Hematopoietic multipotent progenitor cell treated with erythropoietin and hydrocortisone succinate and interleukin-3 and kit ligand, for 6 days (in vitro differentiated cells): ENCODE results near the gene UBE2L5.

Source experiments
- DNase-seq: peaks from one replicate; pipeline ENCODE4 v3.0.0-alpha.2; 2015

UBE2L5 gene

GRCh38 chr13:30422054-30422839 is at the start of gene UBE2L5:
Gene UBE2L5 (plus strand): TSS chr13:30422493. CDS start chr13:30427991, 5,498 bp downstream.
- peak; percentile 78 for DNase-seq

DNA sequence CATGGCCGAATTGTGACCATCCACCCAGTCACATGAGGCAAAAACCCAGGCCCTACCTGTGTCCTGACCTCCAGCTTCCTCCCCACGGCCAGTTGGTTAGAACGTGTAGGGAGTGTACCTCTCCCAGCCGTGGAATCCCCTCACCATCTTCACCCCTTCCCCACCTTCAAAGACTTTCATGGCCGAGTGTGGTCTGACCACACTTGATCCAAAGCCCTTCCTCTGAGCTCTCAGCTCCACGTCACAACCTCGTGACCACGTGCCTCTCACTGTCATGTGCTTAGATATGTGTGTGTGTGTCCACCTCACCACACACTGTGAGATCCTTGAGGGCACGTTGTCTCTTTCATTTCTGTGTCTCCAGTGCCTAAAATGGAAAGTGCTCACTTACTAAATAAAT is 48.6 kb upstream of the UBE2L5 start:
- DNase-seq, result no peak

DNA sequence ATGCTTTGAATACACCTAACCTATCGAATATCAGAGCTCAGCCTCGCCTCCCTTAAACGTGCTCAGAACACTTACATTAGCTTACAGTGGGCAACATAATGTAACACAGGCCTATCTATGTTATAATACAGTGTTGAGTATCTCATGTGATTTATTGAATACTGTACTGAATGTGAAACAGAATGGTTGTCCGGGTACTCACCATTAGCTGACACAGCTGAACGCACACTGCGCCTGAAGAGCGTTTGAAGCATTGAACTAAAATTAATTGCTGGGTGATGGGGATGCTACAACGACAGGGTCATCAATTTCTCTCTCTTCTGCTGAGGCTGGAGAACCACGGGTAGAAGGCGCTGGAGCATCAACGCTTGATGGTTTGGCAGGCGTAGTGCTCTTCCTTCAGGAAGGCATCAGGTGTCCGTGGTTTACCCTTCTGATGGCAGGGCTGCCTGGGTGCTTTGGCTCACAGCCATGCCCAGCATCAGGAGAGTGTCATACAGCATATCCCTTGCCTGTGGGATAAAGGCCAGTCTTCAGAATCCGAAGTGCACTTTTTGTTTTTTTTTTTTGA is 46.9 kb upstream of the UBE2L5 start:
- no peak for DNase-seq

DNA sequence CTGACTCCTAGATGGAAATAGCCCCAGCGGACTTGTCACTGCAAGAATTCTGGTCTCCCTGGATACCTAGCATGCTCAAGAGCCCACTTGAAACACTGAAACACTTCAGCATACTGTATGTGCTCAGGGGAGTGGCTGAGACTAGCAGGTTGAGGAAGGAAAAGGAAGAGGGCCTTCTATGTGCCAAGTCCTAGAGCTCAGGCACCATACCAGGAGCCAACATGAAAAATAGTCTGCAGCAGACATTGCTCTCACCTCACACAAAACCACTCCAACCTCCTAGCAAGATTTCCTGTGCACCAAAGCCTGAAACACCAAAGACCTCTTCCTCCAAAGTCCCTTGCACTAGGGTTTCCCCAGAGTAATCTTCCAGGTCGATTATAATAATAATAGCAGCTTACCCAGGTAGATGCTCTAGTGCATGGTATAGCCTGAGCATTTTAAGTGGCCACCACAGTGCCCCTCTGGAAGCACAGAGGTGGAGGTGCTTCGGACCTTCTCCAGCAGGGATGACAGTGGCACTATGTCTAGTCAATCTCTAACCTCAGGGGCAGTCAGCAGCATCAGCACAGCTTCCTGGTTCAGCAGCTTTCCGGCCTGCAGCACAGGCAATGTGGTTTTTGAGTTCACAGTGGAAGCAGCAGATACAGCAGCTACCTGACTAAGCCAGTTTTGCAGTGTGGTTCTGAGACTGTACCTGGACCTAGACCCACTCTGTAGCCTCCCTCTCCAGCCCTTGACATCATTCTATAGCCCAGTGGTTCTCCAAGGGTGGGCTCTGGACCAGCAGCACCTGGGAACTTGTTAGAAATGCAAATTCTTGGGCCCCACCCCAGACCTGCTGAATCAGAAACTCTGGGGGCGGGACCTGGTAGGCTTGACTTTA is 45.6 kb upstream of the UBE2L5 start:
- DNase-seq, result peak; percentile 60

DNA sequence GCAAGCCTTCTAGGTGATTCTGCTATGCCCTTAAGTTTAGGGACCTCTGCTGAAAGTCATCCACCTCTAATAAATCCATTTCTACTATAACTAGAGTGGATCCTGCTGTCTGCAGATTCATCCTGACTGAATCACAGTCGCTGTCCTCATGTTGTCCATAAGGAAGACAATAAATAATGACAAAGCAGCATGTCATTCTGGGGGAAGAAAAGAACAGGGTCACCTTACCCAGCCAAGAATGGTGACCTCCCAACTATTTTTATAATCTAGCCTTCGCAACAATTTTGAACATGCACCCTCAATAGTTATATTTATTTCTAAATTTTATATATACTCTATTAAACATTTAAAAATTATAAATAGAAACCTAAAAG is 45.0 kb upstream of the UBE2L5 start:
- no peak for DNase-seq

GRCh38 chr13:30378191-30378590 is 44.1 kb upstream of the UBE2L5 start:
- no peak for DNase-seq

- DNase-seq, result no peak
Measured at GRCh38 chr13:30381049-30381448, 41.2 kb upstream of the UBE2L5 start.

DNA sequence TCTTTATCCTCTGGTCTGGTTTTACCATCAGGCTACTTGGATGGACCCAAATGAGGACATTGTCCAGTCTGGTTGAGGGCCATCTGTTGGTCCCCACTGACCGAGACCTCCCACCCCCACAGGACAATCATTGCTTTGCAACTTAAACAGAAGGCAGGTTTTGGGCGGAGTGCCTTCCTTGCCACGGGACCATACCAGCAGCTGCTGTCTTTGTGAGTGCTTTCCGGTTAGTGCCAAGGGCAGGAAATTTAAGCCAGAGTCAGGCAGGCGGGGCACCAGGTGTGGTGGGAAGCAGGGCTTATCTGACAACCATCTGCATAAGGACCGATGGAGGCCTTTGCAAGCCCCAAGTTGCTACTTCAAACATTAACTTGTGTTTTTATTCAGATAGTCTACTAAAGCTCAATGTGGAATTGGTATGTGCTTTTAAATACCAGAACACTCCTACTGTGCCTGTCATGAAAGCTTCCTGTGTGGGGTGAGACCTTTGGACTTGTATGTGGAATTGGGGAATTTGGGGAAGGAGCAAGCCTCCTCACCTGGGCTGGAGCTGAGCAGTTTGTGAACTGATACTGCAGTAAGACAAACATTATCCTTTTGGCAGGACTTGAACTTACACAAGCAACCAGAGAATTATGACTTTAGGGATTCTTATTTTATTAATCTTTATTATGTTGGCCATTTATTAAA is 39.3 kb upstream of the UBE2L5 start:
- peak; percentile 38 for DNase-seq

- no peak for DNase-seq
Measured at GRCh38 chr13:30388406-30389283, 33.6 kb upstream of the UBE2L5 start.

- DNase-seq, result no peak
Measured at GRCh38 chr13:30391956-30392680, 30.2 kb upstream of the UBE2L5 start.

DNA sequence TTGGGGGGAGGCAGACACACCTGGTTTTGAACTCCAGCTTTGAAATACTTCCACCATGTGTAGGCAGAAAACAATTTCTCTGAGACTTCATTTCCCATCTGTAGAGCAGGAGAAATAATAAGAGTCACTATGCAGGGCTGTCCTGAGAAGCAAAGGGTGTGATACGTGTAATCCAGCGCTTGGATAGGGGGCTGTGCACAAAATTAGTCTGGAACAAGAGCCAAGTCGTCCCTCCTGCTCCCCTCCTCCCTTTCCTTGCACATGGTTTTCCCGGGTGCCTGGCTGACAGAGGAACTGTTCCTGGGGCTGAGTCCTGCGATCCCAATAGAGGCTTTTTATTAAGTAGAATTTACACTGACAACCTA is 29.6 kb upstream of the UBE2L5 start:
- DNase-seq, result no peak

DNA sequence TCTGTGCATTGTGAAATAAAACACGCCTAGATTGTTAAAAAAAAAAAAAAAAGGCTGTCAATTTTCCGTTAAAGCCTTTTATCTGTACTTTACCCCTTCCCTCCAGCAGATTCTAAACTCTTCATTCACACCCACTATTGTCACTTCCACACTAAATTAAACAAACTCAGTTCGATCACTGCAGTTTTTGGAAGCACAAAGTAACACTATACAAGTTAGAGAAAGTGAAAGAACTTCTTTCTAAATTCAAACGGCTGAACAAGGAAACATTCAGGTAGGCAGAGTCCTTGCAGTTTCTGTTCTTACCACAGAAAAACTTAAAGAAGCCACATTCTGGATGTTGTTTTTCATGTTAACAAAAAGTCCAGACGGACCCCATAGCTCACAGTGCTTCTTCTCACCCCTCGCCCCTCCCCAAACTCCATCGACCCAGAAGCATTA is 27.5 kb upstream of the UBE2L5 start:
- peak; percentile 65 for DNase-seq

GRCh38 chr13:30395192-30396158 is 26.8 kb upstream of the UBE2L5 start:
- DNase-seq, result peak; percentile 91

- DNase-seq, result peak; percentile 39
Measured at GRCh38 chr13:30396434-30397075, 25.7 kb upstream of the UBE2L5 start.

- no peak for DNase-seq
Measured at GRCh38 chr13:30398601-30399072, 23.7 kb upstream of the UBE2L5 start.

DNA sequence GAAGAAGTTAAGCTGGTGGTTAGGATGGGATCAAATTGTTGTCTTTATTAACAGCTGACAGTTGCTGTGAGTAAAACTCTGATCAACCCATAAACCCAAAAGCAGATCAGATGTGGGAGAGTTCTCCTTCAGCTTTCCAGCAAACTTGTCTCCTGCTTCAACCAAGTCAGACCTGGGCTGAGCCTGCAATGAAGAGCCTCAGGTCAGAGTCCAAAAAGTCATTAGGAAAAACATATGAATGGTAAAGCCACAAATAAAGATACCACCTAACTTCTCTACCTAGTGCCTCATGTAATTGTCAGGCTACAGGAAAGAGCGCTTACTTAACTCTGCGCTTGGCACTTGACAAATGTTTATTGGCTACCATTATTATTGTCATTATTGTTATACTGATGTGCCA is 21.9 kb upstream of the UBE2L5 start:
- DNase-seq, result no peak

- DNase-seq, result no peak
Measured at GRCh38 chr13:30401347-30401746, 20.9 kb upstream of the UBE2L5 start.

DNA sequence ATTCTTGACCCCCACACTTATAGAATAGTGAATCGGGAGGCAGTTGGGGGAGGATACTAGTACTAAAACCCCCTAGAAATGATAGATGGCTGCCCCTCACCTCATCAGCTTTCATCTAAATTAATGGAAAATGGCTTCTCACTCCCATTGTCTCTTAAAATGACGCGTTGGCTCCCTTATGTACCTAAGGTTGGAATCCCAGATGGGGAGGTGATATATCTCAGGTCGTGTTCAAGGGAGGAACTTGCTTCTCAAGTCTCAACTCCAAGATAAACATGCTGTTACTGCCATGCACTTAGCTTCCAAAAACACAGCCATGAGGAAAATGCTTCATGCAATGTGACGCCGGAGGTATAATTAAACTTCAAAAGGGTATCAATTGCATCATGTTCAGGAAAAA is 18.8 kb upstream of the UBE2L5 start:
- no peak for DNase-seq

- DNase-seq, result no peak
Measured at GRCh38 chr13:30404207-30404606, 18.1 kb upstream of the UBE2L5 start.
